ENCODE results near the gene TSEN54.

DNA sequence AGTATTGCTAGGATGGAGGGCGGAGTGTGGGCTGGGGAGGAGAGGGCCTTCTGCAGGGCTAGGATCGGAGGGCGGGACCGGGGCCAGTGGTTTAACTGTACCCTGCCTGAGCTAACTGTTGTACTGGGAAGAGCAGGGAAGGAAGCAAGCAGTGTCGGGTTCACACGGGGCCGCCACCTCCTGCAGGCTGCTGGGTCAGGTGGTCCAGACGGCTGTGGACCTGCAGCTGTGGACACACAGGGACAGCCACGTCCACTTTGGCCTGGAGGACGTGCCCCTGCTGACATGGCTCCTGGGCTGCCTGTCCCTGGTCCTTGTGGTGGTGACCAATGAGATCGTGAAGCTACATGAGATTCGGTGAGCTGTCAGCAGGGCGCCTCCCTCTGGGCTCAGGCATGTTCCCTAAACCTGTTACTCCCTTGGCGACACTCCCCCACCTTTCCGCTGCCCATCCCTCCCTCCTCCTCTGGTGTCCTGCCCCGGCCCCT, 17.6 kb upstream of the TSEN54 start:
- TF ChIP-seq, protein P1, sequence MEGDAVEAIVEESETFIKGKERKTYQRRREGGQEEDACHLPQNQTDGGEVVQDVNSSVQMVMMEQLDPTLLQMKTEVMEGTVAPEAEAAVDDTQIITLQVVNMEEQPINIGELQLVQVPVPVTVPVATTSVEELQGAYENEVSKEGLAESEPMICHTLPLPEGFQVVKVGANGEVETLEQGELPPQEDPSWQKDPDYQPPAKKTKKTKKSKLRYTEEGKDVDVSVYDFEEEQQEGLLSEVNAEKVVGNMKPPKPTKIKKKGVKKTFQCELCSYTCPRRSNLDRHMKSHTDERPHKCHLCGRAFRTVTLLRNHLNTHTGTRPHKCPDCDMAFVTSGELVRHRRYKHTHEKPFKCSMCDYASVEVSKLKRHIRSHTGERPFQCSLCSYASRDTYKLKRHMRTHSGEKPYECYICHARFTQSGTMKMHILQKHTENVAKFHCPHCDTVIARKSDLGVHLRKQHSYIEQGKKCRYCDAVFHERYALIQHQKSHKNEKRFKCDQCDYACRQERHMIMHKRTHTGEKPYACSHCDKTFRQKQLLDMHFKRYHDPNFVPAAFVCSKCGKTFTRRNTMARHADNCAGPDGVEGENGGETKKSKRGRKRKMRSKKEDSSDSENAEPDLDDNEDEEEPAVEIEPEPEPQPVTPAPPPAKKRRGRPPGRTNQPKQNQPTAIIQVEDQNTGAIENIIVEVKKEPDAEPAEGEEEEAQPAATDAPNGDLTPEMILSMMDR (IDR thresholded peaks at IDR 0.05; ENCODE audit: borderline replicate concordance, extremely low read depth, low read length, poor library complexity, severe bottlenecking), result no peak
- TF ChIP-seq EZH2 (IDR thresholded peaks at IDR 0.05; ENCODE audit: borderline replicate concordance, low read depth, low read length, severe bottlenecking), result no peak
